ENCODE measurements around the gene APP.

The APP gene

GRCh38 chr21:26098772-26099397 is 71.7 kb downstream of the APP start:
- Histone ChIP-seq H3K4me1 (ENCODE audit: control insufficient read depth, insufficient read depth, low read length) (peaks cover 10% of the 10 kb centered on the region; the same call in 1 of the 2 replicates), H3K27ac (ENCODE audit: extremely low read depth, low read depth, low read length) (no peak overlapping the region), H3K4me3 (ENCODE audit: low read depth, low read length) (no peak overlapping the region), H3K36me3 (ENCODE audit: control insufficient read depth in 2 of 2, insufficient read depth in 1 of 2, low read length in 2 of 2) (peaks cover 5% of the 10 kb centered on the region in 2 experiments; a peak in 2 of 3 replicates), H3K9me3 (ENCODE audit: control insufficient read depth, insufficient read depth, low read depth, low read length) (no peaks in the 10 kb centered on the region)
- POLR2A ChIA-PET, result no interaction called here
- CTCF ChIA-PET, result interaction anchor here (0.8 kb wide), 1 partner anchor 30 kb away, joined by 3 read pairs; no protein-coding TSS in a partner anchor
- no peak for TF ChIP-seq ZNF473 (tag by site-specific recombination; IDR thresholded peaks at IDR 0.05)
- TF ChIP-seq ZNF658 (tag by site-specific recombination; IDR thresholded peaks at IDR 0.05), result no peak
- no peak for TF ChIP-seq ZNF645 (tag by site-specific recombination; IDR thresholded peaks at IDR 0.05)
- TF ChIP-seq ZNF777 (tag by site-specific recombination; IDR thresholded peaks at IDR 0.05; ENCODE audit: borderline replicate concordance), result no peak
- no peak for TF ChIP-seq ZNF221 (tag by site-specific recombination; IDR thresholded peaks at IDR 0.05; ENCODE audit: borderline replicate concordance)
- TF ChIP-seq ZNF792 (tag by site-specific recombination; IDR thresholded peaks at IDR 0.05), result no peak
- no peak for TF ChIP-seq ZNF335 (tag by site-specific recombination; conservative IDR thresholded peaks at IDR 0.05)
- TF ChIP-seq, protein P1, sequence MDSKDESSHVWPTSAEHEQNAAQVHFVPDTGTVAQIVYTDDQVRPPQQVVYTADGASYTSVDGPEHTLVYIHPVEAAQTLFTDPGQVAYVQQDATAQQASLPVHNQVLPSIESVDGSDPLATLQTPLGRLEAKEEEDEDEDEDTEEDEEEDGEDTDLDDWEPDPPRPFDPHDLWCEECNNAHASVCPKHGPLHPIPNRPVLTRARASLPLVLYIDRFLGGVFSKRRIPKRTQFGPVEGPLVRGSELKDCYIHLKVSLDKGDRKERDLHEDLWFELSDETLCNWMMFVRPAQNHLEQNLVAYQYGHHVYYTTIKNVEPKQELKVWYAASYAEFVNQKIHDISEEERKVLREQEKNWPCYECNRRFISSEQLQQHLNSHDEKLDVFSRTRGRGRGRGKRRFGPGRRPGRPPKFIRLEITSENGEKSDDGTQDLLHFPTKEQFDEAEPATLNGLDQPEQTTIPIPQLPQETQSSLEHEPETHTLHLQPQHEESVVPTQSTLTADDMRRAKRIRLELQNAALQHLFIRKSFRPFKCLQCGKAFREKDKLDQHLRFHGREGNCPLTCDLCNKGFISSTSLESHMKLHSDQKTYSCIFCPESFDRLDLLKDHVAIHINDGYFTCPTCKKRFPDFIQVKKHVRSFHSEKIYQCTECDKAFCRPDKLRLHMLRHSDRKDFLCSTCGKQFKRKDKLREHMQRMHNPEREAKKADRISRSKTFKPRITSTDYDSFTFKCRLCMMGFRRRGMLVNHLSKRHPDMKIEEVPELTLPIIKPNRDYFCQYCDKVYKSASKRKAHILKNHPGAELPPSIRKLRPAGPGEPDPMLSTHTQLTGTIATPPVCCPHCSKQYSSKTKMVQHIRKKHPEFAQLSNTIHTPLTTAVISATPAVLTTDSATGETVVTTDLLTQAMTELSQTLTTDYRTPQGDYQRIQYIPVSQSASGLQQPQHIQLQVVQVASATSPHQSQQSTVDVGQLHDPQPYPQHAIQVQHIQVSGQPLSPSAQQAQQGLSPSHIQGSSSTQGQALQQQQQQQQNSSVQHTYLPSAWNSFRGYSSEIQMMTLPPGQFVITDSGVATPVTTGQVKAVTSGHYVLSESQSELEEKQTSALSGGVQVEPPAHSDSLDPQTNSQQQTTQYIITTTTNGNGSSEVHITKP (tag by site-specific recombination; IDR thresholded peaks at IDR 0.05), result no peak
- no peak for TF ChIP-seq SP7 (tag by site-specific recombination; IDR thresholded peaks at IDR 0.05)

DNA sequence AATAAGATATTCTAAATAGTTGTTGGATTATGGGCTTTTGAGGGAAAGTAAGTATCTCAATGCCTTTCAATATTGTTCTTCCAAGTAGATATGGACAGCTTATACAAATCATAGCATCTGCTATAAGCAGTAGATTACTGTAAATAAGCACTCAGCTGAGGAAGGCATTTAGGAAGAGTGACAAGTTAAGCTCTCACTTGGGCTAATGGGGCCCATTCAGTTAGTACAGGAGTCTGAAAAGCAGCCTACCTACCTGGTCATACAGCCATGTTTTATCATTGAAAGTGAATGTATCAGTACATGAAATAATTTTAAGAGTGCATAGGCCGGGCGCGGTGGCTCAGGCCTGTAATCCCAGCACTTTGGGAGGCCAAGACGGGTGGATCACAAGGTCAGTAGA is 73.1 kb downstream of the APP start:
- Histone ChIP-seq H3K27ac (ENCODE audit: extremely low read depth, low read depth, low read length) (no peak overlapping the region), H3K36me3 (ENCODE audit: control insufficient read depth in 2 of 2, insufficient read depth in 1 of 2, low read length in 2 of 2) (peaks cover 0 to 1% of the 10 kb centered on the region in 2 experiments; a peak in 1 of 3 replicates), H3K9me3 (ENCODE audit: control insufficient read depth, insufficient read depth, low read depth, low read length) (no peaks in the 10 kb centered on the region), H3K4me3 (ENCODE audit: low read depth, low read length) (no peak overlapping the region), H3K4me1 (ENCODE audit: control insufficient read depth, insufficient read depth, low read length) (peaks cover 17% of the 10 kb centered on the region; the same call in 1 of the 2 replicates)
- ChIA-PET POLR2A (no interaction called here), CTCF (no interaction called here)
- TF ChIP-seq, protein P2, sequence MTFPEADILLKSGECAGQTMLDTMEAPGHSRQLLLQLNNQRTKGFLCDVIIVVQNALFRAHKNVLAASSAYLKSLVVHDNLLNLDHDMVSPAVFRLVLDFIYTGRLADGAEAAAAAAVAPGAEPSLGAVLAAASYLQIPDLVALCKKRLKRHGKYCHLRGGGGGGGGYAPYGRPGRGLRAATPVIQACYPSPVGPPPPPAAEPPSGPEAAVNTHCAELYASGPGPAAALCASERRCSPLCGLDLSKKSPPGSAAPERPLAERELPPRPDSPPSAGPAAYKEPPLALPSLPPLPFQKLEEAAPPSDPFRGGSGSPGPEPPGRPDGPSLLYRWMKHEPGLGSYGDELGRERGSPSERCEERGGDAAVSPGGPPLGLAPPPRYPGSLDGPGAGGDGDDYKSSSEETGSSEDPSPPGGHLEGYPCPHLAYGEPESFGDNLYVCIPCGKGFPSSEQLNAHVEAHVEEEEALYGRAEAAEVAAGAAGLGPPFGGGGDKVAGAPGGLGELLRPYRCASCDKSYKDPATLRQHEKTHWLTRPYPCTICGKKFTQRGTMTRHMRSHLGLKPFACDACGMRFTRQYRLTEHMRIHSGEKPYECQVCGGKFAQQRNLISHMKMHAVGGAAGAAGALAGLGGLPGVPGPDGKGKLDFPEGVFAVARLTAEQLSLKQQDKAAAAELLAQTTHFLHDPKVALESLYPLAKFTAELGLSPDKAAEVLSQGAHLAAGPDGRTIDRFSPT (tag by site-specific recombination; IDR thresholded peaks at IDR 0.05), result no peak
- TF ChIP-seq ZNF433 (tag by site-specific recombination; IDR thresholded peaks at IDR 0.05; ENCODE audit: low read depth) (no peak), MEIS1 (CRISPR knock-in tag; IDR thresholded peaks at IDR 0.05; ENCODE audit: borderline replicate concordance) (no peak), ZNF354C (tag by site-specific recombination; IDR thresholded peaks at IDR 0.05; ENCODE audit: borderline replicate concordance, low read depth) (no peak), ZNF155 (tag by site-specific recombination; IDR thresholded peaks at IDR 0.05) (no peak), ZSCAN30 (tag by site-specific recombination; IDR thresholded peaks at IDR 0.05) (no peak), RBAK (tag by site-specific recombination; IDR thresholded peaks at IDR 0.05) (no peak), ZNF560 (tag by site-specific recombination; IDR thresholded peaks at IDR 0.05; ENCODE audit: borderline replicate concordance) (no peak), ZBTB48 (tag by site-specific recombination; IDR thresholded peaks at IDR 0.05) (no peak), ZNF473 (tag by site-specific recombination; IDR thresholded peaks at IDR 0.05) (no peak), ZNF221 (tag by site-specific recombination; IDR thresholded peaks at IDR 0.05; ENCODE audit: borderline replicate concordance) (no peak), ZFP3 (tag by site-specific recombination; IDR thresholded peaks at IDR 0.05; ENCODE audit: low read depth) (no peak), ZBTB17 (tag by site-specific recombination; IDR thresholded peaks at IDR 0.05) (no peak), ZNF302 (tag by site-specific recombination; IDR thresholded peaks at IDR 0.05; ENCODE audit: low read depth) (no peak), ZNF501 (tag by site-specific recombination; IDR thresholded peaks at IDR 0.05) (no peak), HOXD13 (CRISPR knock-in tag; IDR thresholded peaks at IDR 0.05; ENCODE audit: borderline replicate concordance) (no peak), ZNF175 (tag by site-specific recombination; IDR thresholded peaks at IDR 0.05) (no peak)
- TF ChIP-seq, protein P3, sequence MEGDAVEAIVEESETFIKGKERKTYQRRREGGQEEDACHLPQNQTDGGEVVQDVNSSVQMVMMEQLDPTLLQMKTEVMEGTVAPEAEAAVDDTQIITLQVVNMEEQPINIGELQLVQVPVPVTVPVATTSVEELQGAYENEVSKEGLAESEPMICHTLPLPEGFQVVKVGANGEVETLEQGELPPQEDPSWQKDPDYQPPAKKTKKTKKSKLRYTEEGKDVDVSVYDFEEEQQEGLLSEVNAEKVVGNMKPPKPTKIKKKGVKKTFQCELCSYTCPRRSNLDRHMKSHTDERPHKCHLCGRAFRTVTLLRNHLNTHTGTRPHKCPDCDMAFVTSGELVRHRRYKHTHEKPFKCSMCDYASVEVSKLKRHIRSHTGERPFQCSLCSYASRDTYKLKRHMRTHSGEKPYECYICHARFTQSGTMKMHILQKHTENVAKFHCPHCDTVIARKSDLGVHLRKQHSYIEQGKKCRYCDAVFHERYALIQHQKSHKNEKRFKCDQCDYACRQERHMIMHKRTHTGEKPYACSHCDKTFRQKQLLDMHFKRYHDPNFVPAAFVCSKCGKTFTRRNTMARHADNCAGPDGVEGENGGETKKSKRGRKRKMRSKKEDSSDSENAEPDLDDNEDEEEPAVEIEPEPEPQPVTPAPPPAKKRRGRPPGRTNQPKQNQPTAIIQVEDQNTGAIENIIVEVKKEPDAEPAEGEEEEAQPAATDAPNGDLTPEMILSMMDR (tag by site-specific recombination; IDR thresholded peaks at IDR 0.05), result no peak

Data from HEK293 (cell line).